Fibroblast of villous mesenchyme (primary cell): ENCODE data around the gene CTNNA2. TPM values are rescaled to one million over a fixed set of nuclear protein-coding genes. Genes with fewer than 3 reads are reported as not detected.

Experiments
- DNase-seq: peaks from one replicate; pipeline ENCODE4 v3.0.0-alpha.2; 2010; ENCODE audit warnings: low read depth
- H3K4me3 ChIP-seq: 2 replicates; pipeline ENCODE4 v1.5.1; 2011; ENCODE audit warnings: low read depth, mild to moderate bottlenecking, low read length
- total RNA-seq: library from RNA; depleted of rRNA; stranded (reverse); fragments of >200 nt; gene quantifications from 2 replicates; pipeline ENCODE4 v1.2.3, GENCODE V29; 2012
- TF ChIP-seq, protein P1 (sequence below): IDR thresholded peaks from 2 replicates; pipeline ENCODE4 v1.5.1; 2012; ENCODE audit warnings: low read depth, mild to moderate bottlenecking, low read length; ENCODE audit not compliant: insufficient read depth

CTNNA2 gene
- total RNA-seq, 1 donor = not detected

DNA sequence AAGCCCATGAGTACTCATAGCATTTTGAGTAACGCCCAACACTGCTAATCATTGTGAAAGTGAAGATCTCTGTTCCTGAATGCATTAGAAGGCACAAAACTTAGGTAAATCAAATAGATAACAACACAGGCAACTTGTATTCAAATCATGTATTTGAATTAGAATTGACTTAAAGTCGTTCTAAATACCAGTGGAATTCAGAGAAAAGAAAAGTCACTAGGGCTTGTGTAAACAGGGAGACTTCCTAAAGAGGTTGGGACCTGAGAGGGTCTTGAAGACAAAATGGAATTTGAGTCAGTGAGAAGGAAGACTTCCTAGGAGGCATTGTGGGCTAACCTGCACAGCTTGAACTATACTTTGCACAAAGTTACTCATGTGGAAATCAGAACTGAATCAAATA, 127.2 kb downstream of the CTNNA2 start:
- no peak overlapping the region for H3K4me3 ChIP-seq
- TF ChIP-seq, protein P1, sequence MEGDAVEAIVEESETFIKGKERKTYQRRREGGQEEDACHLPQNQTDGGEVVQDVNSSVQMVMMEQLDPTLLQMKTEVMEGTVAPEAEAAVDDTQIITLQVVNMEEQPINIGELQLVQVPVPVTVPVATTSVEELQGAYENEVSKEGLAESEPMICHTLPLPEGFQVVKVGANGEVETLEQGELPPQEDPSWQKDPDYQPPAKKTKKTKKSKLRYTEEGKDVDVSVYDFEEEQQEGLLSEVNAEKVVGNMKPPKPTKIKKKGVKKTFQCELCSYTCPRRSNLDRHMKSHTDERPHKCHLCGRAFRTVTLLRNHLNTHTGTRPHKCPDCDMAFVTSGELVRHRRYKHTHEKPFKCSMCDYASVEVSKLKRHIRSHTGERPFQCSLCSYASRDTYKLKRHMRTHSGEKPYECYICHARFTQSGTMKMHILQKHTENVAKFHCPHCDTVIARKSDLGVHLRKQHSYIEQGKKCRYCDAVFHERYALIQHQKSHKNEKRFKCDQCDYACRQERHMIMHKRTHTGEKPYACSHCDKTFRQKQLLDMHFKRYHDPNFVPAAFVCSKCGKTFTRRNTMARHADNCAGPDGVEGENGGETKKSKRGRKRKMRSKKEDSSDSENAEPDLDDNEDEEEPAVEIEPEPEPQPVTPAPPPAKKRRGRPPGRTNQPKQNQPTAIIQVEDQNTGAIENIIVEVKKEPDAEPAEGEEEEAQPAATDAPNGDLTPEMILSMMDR = no peak
- DNase-seq = no peak

DNA sequence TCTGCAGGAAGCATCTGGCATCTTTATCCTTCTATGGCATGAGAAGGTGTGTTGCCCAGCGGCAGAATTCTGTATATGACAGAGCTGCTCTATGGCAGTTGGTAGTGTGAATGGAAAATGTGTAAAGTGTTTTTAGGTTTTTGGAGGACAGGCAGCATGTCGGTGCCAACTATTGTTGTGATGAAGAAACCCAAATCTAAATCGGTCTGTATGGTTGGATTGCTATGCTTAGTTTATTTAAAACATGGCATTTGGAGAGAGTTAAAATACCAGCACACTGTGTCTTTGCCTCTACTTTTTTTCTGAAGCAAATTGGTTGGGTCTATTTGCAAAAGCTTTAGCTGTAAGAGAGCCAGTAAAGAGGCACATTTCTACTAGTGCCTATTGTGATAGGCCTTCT, 136.7 kb downstream of the CTNNA2 start:
- no peak for DNase-seq
- TF ChIP-seq, protein P1 = no peak
- no peak overlapping the region for H3K4me3 ChIP-seq

DNA sequence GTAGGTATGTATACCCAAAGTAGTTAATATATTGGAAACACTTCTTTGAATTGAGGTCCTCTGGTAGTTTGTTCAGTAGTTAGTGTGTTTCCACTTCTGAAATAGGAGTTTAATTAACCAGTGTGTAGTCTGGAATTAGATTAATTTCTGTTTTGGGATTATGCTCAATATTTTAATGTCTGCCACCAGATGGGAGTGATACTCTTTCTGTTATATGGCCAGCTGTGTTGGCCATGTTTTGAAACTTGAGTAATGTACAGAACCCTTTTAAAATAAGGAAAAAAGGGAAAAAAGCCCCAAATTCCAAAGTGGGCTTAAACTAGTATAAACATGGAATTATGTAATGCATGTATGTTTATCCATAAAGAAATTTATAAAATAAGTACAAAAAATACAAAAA, 147.7 kb downstream of the CTNNA2 start:
- H3K4me3 ChIP-seq = no peak overlapping the region
- TF ChIP-seq, protein P1 = no peak
- DNase-seq = no peak

DNA sequence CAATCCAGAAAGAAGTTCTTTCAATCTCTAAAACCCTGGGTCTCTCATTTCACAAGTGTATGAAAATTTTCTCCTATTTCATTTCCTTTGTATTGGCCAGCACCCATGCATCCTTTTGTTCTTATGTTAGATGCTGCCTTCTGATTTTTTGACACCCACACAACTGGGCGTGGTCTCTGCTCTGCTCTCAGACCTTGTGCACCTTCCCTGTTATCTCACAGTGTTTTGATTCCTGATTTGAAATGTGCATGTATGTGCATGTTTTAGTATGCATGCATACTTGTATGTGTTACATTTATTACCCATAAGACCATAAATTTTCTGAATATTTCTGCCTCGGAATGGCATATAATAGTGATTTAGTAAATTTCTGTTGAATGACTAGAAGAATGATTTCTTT, 152.2 kb downstream of the CTNNA2 start:
- DNase-seq = no peak
- TF ChIP-seq, protein P1 = no peak
- no peak overlapping the region for H3K4me3 ChIP-seq

DNA sequence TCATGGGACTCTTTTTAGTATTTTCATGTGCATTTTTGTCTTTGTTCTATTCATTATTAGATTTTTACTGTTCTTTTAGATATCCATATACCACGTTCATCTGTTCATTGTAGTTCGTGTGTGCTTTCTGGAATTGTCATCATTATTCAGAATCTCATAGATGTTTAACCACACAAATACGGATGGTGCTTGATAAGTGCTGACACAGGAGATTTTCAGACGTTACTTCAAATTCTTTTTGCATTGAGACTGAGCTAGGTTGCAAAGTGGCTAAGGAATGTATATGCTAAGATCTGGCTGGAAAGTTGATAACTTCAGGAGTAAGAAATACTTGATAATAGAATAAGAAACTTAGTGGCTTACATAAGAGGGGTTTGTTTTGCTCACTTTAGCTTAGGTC, 153.6 kb downstream of the CTNNA2 start:
- H3K4me3 ChIP-seq = no peak overlapping the region
- no peak for DNase-seq
- TF ChIP-seq, protein P1 = no peak

DNA sequence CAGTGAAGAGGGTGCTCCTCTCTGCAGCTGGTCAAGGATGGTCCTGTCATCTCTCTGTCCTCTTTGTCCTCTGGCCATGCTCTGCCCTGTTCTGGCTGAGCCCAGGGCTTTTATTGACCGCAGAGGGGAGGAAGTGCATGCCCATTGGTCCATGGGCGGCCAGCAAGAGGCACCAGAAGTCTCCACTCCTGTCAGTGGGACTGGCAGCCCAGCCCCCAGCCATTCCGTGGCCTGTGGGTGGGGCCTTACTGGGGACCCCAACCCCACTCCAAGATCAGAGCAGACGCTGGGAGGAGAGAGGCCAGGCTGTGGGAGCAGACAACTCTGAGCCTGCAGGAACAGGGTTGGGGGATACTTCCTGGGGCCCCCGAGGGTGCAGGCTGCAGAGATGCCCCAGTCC, 156.9 kb downstream of the CTNNA2 start:
- no peak for DNase-seq
- H3K4me3 ChIP-seq = no peak overlapping the region
- TF ChIP-seq, protein P1 = no peak

DNA sequence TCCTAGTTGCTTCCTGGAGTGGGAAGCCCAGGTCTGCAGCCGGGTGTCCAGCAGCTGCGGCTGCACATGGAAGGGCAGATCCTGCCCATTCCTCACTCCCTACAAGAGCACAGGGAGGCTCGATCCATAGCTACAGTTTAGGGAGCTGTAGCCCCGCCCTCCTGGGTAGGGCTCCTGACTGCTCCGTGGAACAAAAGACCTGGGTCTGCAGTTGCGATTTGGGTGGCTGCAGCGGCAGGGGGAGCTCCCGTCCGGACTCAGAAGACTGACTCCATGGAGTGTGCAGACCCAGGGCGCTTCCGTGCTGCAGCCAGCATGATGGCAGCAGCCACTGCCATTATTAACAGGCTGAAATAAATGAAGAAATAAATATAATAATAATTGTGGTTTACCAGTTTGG, 157.3 kb downstream of the CTNNA2 start:
- no peak for DNase-seq
- TF ChIP-seq, protein P1 = no peak

More for the DNA sequence above, 157.3 kb downstream of the CTNNA2 start:
- no peak overlapping the region for H3K4me3 ChIP-seq
